A549 treated with CpdA at 1 μM for 4 hours (cell line): Measurements from ENCODE around the gene TCEA3. TPM values are rescaled to one million over a fixed set of nuclear protein-coding genes. Genes with fewer than 3 reads are reported as not detected.

ENCODE experiments used
- total RNA-seq: library from RNA; stranded (reverse); fragments of 200-300 nt; extraction: Qiagen RNA extraction; gene quantifications from 5 replicates; pipeline ENCODE4 v1.2.3, GENCODE V29; 2022; ENCODE audit warnings: low read depth

TCEA3 gene
- 0.17 to 0.42 TPM (median 0.29 TPM) in 5 replicates for total RNA-seq

GRCh38 chr1:23424293-23425192 is at the start of gene TCEA3:
TSS of gene TCEA3 (minus strand) at chr1:23424748. CDS start at chr1:23424633, 115 bp downstream.

DNA sequence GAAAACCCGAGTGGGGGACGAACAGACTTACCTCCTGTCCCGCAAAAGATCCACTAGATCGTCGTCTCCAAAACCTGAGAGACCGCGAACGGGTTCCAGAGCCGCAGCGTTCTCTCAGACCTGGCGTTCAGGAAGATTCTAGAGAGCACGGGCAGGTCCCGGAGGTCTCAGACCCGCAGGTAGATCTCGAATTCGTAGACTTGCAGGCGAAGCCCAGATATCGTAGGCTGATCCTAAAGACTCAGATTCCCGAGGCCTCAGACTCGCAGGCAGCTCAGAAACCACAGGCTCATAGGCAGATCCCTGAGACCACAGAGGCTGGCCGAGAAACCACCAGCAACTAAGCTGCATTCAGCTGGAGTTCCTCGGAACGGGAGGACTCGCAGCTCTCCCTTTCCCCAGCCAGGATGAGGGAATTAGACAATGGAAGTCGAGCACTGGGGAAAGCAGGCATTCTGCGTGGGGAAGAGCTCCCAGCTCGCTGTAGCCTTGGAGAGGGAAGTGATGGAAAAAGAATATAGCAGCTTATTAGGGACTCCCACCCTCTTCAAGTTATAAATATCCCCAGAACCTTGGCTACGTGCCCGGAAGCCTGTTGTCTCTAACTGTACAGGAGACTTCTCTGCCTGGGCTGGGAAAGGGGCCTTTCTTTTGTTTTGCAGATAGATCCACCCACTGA is 55.1 kb downstream of the TCEA3 start, which contains the start of gene ZNF436:
Gene ZNF436 (minus strand): TSS at position 502 of the 679 bp plus-strand sequence. CDS start 1,831 bp downstream, outside the sequence.

GRCh38 chr1:23344111-23344986 is 80.2 kb downstream of the TCEA3 start, which contains the start of gene HNRNPR:
TSS of gene HNRNPR (minus strand) at chr1:23344284. CDS start at chr1:23341008, 3,276 bp downstream.

Other genes with a start within 250 kb of the TCEA3 start
- 10.1 to 13.5 TPM (median 11.0 TPM) in 5 replicates for gene HTR1D, start 207.2 kb downstream of the TCEA3 start, total RNA-seq
- 154 to 221 TPM (median 170 TPM) in 5 replicates for gene HNRNPR, start 80.5 kb downstream of the TCEA3 start, total RNA-seq
- gene ZNF436, start 54.9 kb downstream of the TCEA3 start, total RNA-seq: 5.1 to 6.2 TPM (median 5.4 TPM) in 5 replicates
- gene ASAP3, start 59.4 kb upstream of the TCEA3 start, total RNA-seq: 2.4 to 3.8 TPM (median 3.1 TPM) in 5 replicates
- 2.3 to 2.7 TPM (median 2.5 TPM) in 5 replicates for gene E2F2, start 106.5 kb upstream of the TCEA3 start, total RNA-seq
- gene ID3, start 134.8 kb upstream of the TCEA3 start, total RNA-seq: 250 to 396 TPM (median 351 TPM) in 5 replicates